ENCODE data around the gene IMPDH1. TPM values are rescaled to one million over a fixed set of nuclear protein-coding genes. Genes with fewer than 3 reads are reported as not detected.

The IMPDH1 gene
- total RNA-seq, 1 experiment from 2014 or later: 46.7 TPM

DNA sequence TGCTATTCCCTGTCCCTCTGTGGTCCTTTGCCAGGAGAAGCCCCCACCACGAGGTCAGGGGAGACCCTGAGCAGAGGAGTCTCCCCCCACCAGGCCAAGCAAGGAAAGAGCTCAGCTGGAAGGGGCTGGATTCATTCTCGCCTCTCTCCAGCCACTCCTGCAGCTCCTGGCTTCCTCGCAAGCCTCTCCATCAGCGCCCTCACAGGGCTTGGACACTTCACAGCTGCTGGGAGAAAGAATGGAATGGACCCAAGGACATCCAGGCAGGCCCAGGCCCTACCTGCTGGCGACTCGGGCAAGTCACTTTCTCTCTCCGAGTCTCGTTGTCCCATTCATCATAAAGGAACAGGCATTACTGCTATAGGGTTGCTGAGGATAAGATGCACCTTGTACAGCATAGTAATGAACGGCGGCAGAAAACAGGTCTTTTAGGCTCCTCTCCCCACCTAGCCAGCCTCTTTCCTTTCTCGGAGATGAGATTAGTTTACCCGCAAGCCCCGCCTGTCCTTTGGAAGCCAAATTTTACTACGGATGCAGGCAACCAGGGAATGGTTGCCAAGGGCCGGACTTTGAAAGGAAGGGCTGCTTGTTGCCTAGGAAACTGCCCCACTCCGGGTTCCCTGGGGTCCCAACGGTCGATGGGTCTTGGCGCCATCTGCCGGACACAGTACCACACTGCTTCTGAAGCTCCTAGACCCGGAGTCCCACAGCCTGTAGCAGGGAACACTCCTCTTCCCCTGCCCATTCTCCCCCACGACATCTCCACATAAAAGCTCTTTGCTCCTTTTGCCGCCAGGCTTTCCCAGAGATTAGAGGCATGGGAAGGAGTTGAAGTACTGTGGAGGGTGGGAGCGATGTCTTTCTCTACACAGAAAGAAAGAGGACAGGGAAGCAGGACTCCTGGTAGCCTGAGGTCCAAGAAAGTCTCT is 22.3 kb downstream of the IMPDH1 start:
- peak; percentile 55 for DNase-seq (ENCODE audit: low spot score)

DNA sequence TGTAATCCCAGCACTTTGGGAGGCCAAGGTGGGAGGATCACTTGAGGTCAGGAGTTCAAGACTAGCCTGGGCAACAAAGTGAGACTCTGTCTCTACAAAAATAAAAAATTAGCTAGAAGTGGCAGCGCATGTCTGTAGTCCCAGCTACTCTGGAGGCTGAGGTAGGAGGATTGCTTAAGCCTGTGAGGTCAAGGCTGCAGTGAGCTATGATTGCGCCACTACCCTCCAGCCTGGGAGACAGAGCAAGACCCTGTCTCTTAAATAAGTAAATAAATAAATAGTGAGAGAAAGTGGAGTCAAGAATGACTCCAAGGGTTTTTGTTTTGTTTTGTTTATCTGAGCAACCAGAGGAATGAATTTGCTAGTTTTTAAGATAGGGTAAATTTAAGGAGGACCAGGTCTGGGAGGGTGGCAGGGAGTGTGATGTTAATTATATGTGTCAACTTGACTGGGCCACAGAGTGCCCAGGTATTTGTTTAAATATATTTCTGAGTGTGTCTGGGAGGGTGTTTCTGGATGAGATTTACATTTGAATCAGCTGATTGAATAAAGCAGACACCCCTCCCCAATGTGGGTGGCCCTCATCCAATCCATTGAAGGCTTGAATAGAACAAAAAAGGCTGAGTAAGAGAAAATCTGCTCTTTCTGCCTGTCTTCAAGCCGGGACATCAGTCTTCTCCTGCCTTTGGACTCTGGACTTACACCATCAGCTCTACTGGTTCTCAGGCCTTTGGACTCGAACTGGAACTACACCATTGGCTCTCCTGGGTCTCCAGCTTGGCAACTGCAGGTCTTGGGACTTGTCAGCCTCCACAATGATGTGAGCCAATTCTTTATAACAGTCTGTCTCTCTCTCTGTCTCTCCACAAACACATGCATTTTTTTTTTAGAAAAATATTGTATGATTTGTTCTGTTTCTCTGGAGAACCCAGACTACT is 23.5 kb downstream of the IMPDH1 start:
- no peak for DNase-seq (ENCODE audit: low spot score)

DNA sequence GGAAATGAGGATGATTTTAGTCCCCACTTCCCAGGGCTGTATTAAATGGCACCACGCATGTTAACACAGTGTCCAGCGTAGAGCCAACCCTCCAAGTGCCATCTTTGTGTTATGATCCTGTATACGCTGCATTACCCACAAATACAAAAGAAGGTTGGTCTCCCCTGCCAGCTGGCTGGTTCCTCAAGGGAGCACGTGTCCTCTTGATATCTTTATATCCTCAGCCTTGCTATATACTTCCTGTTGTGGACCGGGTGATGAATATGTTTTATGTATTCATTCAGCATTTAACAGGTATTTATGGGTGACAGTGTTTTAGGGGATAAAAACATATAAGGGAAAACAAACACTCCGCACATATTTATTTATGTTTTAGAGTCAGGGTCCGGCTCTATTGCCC is 25.1 kb downstream of the IMPDH1 start:
- no peak for DNase-seq (ENCODE audit: low spot score)

DNA sequence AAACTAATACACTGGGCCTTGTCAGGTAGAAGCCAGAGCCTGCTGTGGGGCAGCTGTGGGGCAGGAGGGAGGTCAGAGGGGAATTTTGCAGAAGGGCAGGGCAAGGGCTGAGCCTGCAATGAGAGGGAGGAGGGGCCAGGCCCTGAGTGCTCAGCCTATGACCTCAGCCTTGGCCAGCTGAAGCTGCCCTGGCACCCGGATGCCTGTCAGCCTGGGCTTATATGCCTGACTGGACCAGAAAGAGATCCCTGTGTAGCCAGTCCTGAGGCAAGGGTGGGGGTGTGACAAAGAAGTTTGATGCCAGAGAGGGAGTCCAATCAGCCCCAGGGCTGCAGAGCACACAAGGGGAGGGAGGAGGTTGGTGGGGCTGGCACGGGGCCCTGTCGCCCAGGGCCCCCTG is 26.0 kb downstream of the IMPDH1 start:
- no peak for DNase-seq (ENCODE audit: low spot score)

DNA sequence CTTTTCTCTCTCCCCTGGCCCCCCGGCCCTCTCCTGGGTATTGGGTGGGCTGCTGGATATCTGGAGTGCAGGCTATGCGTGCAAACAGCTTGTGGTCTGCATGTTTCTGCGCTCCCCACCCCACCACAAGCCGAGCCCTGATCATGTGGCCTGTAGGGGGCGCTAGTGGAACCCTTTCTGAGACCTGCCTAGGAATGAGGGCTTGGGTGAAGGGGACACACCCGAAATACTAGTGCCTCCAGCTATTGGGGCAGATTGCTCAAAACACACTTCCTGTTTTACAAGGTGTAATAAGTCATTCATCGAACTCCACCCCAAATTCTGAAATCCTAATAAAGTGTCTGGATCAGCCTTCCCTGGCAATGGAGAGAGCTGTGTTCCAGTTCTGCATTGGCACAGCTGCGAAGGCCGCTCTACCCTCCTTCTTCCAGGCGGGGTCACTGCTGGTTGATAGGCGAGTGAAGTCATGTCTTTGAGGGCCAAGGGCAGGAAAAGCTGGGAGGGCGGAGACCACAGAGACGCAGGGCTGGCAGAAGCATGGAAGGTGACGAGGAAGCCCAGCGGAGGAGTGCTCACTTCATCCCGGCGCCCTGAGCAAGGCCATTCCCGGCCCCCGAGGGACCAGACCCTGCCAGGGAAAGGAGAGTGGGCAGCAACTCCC is 28.5 kb downstream of the IMPDH1 start:
- no peak for DNase-seq (ENCODE audit: low spot score)

DNA sequence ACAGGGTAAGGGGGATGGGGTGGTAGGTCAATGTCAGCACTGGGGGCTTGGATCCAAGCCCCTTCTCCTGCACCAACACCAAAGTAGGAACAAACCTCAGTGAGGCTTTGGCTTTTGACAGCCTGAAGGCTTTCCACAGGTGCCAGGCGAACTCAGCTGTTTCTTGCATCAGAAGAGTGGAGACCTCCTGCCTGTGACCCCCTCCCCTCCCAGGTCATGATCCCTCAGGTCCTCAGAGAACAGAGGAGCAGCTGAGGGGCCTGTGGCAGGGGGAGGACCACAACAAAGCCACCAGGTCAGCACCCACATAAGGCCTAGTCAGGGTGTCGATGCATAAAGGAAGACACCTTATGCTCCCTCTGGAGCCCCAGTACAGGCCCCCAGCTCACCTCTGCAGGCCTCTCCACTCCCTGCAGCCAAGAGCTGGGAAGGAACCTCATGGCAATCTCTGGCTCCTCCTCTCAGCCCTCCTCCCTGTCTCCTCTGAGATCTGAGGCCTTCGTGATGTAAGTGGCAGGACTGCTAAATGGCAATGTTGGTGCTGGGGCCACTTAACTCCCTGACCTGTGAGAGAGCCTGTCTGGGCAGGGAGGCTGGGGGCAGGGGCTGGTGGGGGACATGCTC is 29.2 kb downstream of the IMPDH1 start:
- no peak for DNase-seq (ENCODE audit: low spot score)

DNA sequence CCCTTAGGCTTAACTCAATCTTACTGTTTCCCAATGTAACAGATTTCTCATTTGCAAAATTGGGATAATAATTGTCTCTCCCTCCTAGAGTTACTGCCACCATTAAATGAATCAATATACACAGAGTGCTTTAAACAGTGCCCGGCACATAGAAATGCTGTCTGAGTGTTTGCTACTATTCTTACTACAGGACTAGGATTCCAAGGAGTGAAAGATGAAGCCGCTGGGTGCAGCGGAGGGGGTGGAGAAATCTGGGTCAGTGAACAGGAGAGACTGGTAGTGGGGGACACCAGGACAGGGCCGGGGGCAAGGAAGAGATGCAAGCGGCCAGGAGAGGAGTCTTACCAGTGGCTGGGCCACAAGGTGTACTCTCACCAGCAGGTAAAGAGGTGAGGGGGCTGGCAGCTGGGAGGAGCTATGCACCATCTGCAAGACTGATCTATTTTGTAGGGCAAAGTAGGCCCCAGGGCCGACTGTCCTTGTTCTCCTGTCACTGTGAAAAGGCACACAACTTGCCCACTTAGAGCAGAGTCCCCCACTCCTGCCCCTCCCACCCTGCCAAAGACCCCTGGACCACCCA is 29.8 kb downstream of the IMPDH1 start:
- DNase-seq (ENCODE audit: low spot score): no peak

DNA sequence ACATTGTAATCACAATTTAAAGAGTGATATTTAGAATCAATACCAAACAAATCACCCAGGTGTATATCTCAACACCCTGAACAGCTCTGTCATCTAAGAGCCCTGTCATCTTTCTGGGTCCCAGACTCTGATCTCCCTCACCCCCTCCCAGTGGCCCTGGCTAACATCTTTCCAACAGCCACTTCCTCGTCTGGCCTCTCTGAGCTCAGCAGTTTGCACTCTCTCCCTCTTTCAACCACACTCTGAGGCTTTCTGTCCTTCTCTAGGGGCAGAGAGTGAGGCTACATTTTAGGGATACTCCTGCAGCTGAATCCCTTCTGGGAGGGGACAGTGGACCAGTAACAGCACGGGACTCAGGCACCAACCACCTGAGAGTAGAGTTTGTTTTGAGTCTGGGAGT is 31.1 kb downstream of the IMPDH1 start:
- DNase-seq (ENCODE audit: low spot score): no peak

DNA sequence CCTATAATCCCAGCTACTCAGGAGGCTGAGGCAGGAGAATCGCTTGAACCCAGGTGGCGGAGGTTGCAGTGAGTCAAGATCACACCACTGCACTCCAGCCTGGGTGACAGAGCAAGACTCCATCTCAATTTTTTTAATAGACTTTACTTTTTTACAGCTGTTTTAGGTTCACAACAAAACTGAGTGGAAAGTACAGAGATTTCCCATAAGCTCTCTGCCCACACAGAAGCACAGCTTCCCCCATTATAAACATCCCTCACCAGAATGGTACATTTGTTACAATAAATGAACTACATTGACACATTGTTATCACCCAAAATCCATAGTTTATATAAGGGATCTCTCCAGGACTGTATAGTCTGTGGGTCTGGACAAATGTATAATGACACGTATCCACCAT is 33.7 kb downstream of the IMPDH1 start:
- DNase-seq (ENCODE audit: low spot score): no peak

DNA sequence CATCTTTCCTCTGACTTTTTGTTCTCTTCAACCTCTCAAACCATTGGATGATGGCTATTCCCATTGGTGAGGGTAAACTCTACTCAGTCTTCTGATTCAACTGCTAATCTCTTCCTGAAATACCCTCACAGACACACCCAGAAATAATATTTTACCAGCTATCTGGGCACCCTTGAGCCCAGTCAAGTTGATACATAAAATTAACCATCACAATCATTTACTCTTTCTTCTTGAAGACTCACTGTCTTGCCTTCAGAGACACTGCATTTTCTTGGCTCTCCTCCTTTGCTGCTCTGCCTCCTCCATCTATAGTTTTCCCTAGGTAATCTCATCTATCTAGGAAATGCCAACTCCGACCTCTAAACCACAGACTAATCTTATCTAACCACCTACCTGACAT is 35.7 kb downstream of the IMPDH1 start:
- no peak for DNase-seq (ENCODE audit: low spot score)

DNA sequence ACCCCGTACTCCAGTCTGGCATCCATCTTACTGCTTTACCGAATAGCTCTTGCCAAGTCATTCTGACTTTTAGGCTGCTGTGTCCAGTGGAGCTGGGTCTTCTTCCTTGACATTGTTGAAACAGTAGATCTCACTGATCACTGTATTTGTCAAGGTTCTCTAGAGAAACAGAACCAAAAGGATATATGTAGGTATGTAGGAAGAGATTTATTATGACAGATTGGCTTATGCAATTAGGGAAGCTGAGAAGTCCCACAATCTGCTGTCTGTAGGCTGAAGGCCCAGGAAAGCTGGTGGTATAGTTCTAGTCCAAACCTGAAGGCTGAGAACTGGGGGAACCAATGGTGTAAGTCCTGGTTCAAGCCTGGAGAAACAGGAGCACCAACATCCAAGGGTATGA is 36.2 kb downstream of the IMPDH1 start:
- no peak for DNase-seq (ENCODE audit: low spot score)

DNA sequence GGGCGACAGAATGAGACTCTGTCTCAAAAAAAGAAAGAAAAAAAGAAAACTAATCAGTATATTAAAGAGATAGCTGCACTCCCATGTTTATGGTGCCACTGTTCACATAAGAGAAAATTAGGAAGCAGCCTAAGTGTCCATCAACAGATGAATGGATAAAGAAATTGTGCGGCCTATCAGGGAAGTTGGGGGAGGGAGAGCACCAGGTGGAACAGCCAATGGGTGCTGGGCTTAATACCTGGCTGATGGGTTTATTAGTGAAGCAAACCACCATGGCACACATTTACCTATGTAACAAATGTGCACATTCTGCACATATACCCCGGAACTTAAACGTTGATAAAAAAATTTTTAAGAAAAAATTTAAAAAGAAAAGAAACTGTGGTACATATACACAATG is 39.3 kb downstream of the IMPDH1 start:
- no peak for DNase-seq (ENCODE audit: low spot score)

DNA sequence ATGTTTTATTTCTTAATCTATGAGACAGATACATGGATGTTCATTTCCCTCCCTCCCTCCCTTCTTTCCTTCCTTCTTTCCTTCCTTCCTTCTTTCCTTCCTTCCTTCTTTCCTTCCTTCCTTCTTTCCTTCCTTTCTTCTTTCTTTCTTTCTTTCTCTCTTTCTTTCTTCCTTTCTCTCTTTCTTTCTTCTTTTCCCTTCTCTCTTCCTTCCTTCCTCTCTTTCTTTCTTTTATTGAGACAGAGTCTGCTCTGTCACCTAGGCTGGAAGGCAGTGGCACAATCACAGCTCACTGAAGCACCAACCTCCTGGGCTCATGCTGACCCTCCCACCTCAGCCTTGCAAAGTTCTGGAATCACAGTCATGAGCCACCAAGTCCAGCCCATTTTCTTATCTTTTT is 42.8 kb downstream of the IMPDH1 start:
- DNase-seq (ENCODE audit: low spot score): no peak

DNA sequence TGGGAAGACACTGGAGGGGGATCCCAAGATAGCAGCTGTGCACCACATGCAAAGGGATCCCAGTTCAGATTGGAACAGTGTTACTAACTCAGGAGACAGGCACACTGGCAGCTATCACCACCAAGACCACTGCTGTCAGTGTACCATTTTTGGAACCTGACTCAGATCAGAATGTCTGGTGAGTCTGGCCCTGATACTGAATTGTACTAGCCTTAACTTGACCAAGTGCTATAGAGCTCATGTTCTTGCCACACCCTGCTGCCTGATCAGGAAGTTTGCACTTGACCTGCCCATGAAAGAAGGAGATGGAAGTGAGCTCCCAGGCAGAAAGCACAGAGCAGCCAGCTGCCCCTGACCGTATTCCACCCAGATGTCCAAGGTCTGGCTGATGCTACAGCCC is 43.5 kb downstream of the IMPDH1 start:
- no peak for DNase-seq (ENCODE audit: low spot score)

DNA sequence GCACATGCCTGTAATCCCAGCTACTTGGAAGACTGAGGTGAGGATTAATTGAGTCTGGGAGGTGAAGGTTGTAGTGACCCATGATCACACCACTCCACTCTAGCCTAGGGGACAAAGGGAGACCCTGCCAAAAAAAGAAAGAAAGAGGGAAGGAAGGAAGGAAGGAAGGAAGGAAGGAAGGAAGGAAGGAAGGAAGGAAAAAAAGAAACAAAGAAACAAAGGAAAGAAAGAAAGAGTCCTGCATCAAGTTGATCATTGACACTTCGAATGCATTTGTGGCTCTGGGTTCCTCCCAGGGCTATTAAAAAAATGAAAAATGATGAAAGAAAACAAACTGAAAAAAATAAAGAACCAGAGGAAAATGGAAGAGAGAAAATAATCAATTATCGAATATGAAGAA is 44.4 kb downstream of the IMPDH1 start:
- no peak for DNase-seq (ENCODE audit: low spot score)

DNA sequence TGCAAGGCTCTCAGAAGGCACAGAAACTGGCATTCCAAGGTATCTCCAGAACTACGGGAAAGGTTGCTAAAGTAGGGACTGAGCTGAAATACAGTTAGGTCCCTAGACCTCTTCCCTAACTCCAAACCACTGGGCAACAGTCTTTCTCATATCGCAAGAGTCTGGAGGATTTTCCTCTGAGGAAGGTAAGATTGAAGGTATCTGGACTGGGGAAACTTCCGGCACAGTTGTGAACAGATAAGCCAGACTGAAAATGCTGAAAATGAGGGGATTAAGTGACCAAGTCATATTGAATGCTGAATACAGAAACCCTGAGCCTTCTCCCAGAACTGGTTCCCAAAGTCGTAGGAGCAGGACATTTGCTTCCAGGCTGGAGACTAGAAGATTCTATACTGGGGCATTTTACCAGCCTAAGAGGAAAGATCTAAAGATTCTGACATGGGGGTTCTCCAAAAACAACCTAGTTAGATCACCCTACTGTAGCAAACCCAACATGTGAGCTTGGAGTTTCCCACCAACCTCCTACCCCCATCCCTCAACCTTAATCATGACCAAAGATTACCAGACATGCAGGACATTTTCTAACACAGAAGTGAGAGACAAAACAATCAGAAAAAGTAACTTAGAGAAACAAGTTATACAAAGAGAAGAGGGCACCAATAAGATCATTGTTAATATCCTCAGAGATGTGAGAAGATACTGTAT is 45.5 kb downstream of the IMPDH1 start:
- DNase-seq (ENCODE audit: low spot score): no peak

DNA sequence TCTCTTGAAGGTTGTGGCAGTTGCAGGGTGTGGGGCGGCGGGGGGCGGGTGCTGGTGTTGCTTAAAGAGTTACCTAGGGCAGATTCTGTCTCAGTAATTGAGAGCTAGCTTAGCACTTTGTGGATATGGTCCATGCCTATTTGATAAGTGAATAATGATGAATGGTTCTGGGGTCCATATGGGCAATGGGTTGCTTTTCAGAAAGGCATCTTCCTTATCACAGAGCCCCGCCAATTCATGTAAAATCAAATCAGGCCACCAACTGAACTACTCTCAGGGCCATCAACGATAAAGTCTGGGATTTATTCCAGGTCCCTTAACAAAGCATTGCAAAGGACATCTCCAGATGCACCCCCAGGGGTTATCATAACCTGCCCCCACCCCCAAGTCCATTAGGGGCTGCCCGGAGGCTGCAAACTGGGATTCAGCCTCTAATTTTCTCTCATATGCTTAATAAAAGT is 46.5 kb downstream of the IMPDH1 start:
- no peak for DNase-seq (ENCODE audit: low spot score)

DNA sequence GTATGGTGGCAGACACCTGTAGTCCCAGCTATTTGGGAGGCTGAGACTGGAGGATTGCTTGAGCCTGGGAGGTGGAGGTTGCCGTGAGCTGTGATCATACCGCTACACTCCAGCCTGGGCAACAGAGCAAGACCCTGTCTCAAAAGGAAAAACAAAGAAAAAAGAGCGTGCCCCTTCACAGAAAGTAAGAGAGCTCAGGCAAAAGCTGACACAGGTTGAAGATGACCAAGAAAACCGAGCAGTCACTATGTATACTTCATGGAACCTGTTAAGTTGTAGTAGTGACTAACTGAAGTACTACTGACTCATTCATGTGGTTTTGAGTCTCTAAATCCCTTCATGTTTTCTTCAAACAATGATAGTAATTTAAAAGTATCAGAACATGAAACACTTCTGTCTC is 47.1 kb downstream of the IMPDH1 start:
- peak; percentile 30 for DNase-seq (ENCODE audit: low spot score)

DNA sequence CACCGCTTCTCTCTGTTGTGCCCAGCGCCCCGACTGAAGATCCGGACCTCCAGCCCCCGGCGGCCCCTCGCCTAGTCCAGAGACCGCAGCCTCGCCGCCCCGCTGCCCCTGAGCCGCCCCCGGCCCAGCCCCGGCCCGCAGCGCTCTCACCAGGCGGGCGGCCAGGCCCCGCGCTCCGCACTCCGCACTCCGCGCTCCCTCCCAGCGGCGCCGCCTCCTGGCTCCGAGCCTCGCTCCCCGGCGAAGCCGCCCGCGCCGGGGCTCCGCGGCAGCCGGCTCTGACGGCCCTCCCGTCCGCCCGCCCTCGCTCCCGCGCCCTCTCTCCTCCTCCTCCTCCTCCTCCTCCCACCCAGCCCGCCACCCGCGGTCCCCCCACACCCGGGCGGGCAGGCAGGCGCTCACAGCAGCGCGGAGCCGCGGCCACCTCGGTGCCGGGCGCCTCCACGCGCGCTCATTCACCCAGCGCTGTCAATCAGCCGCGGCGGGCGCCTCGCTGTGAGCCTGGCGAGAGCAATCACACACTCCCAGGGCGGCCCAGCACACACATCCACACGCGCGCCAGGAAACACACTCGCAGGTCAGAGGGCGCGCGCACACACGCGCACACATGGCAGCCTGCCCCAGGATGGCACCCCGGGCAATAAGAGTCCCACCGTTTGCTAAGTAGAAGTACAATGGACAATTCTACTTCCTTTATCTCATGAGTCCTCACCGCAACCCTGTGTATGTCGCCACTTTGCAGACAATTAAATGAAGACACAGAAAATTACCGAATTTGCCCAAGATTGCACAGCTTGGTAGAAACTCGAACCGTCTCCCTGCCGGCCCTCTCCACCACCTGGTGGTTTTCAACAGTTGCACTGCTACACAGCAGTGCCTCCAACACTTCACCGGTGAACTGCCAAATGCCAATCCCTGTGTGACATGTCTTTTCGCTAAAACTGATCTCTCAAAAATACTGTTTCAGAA is 48.1 kb downstream of the IMPDH1 start, which contains the start of gene PRRT4:
PRRT4 (minus strand) TSS at position 280 of the 969 bp plus-strand sequence.
- DNase-seq (ENCODE audit: low spot score): no peak
